B cell (primary cell): ENCODE data around the gene PPP2R5B.

Experiments
- CTCF ChIP-seq: fragments of 200-600 bp; IDR thresholded peaks from one replicate; pipeline ENCODE4 v1.8.0; 2022; ENCODE audit warnings: antibody characterized with exemption, mild to moderate bottlenecking
- EZH2 ChIP-seq: IDR thresholded peaks from 2 replicates; pipeline ENCODE4 v1.6.1; 2012; ENCODE audit warnings: borderline replicate concordance, low read depth, mild to moderate bottlenecking, moderate library complexity, low read length; ENCODE audit not compliant: insufficient read depth, poor library complexity, severe bottlenecking

- TF ChIP-seq CTCF (no peak), EZH2 (no peak)
These were observed 33.2 kb upstream of the PPP2R5B start for GRCh38 chr11:64891215-64891848.
